Measurements from ENCODE around the gene DCAF4. TPM values are rescaled to one million over a fixed set of nuclear protein-coding genes. Genes with fewer than 3 reads are reported as not detected.
"Not testable (repeated sequence)": the region's sequence is repeated elsewhere in the genome, so short reads cannot be mapped to it uniquely, and the experiment has no call there.

The DCAF4 gene
- total RNA-seq, 1 experiment from 2014 or later, result 31.9 TPM

- H3K9me2 ChIP-seq (replicated peaks; ENCODE audit: insufficient read depth, low read length), result no peaks in the 10 kb centered on the region
- H3K27me3 ChIP-seq (ENCODE audit: low read length), result no peaks in the 10 kb centered on the region
- no peaks in the 10 kb centered on the region for H3K9me3 ChIP-seq (ENCODE audit: low read length)
- H3K4me3 ChIP-seq (ENCODE audit: low read length), result no peak overlapping the region
- 0 out of 2 replicates have a peak, but pooled peaks cover under 1% of the 10 kb centered on the region for H3K4me1 ChIP-seq (ENCODE audit: low read length)
- H3K36me3 ChIP-seq (ENCODE audit: insufficient read depth, low read length), result no peaks in the 10 kb centered on the region
- DNase-seq, result no peak
- H3K9ac ChIP-seq (ENCODE audit: low read length), result no peak overlapping the region
- H3K27ac ChIP-seq (ENCODE audit: low read length), result no peak overlapping the region
- H3K4me2 ChIP-seq (ENCODE audit: low read depth, low read length, poor library complexity, severe bottlenecking), result no peak overlapping the region
- H3K79me2 ChIP-seq (ENCODE audit: low read length), result peaks cover 12% of the 10 kb centered on the region; the same call in 1 of the 2 replicates
- no peak overlapping the region for H2AFZ ChIP-seq (ENCODE audit: low read length)
- H4K20me1 ChIP-seq (ENCODE audit: insufficient read depth, low read depth, low read length), result no peaks in the 10 kb centered on the region
Observed at GRCh38 chr14:72996916-72997315, 70.7 kb downstream of the DCAF4 start.

GRCh38 chr14:72998252-72998903 lies 72.1 kb downstream of the DCAF4 start:
- Histone ChIP-seq H3K9me3 (ENCODE audit: low read length) (no peaks in the 10 kb centered on the region), H3K36me3 (ENCODE audit: insufficient read depth, low read length) (no peaks in the 10 kb centered on the region), H3K9ac (ENCODE audit: low read length) (no peak overlapping the region), H3K4me3 (ENCODE audit: low read length) (no peak overlapping the region), H4K20me1 (ENCODE audit: insufficient read depth, low read depth, low read length) (no peaks in the 10 kb centered on the region), H3K9me2 (replicated peaks; ENCODE audit: insufficient read depth, low read length) (no peaks in the 10 kb centered on the region), H3K4me1 (ENCODE audit: low read length) (peaks cover 5% of the 10 kb centered on the region; the same call in 1 of the 2 replicates), H3K27me3 (ENCODE audit: low read length) (no peaks in the 10 kb centered on the region), H3K4me2 (ENCODE audit: low read depth, low read length, poor library complexity, severe bottlenecking) (no peak overlapping the region), H3K27ac (ENCODE audit: low read length) (no peak overlapping the region), H2AFZ (ENCODE audit: low read length) (no peak overlapping the region), H3K79me2 (ENCODE audit: low read length) (peaks cover 12% of the 10 kb centered on the region; the same call in 1 of the 2 replicates)
- no peak for DNase-seq

- no peaks in the 10 kb centered on the region for H3K9me3 ChIP-seq (ENCODE audit: low read length)
- no peaks in the 10 kb centered on the region for H3K27me3 ChIP-seq (ENCODE audit: low read length)
- peaks cover 5% of the 10 kb centered on the region; the same call in 1 of the 2 replicates for H3K4me1 ChIP-seq (ENCODE audit: low read length)
- H3K4me3 ChIP-seq (ENCODE audit: low read length), result no peak overlapping the region
- H3K9me2 ChIP-seq (replicated peaks; ENCODE audit: insufficient read depth, low read length), result no peaks in the 10 kb centered on the region
- H4K20me1 ChIP-seq (ENCODE audit: insufficient read depth, low read depth, low read length), result no peaks in the 10 kb centered on the region
- H3K36me3 ChIP-seq (ENCODE audit: insufficient read depth, low read length), result no peaks in the 10 kb centered on the region
- H2AFZ ChIP-seq (ENCODE audit: low read length), result no peak overlapping the region
- no peak overlapping the region for H3K4me2 ChIP-seq (ENCODE audit: low read depth, low read length, poor library complexity, severe bottlenecking)
- no peak overlapping the region for H3K9ac ChIP-seq (ENCODE audit: low read length)
- DNase-seq, result no peak
- H3K27ac ChIP-seq (ENCODE audit: low read length), result no peak overlapping the region
- H3K79me2 ChIP-seq (ENCODE audit: low read length), result peaks cover 16% of the 10 kb centered on the region; the same call in 1 of the 2 replicates
Observed at GRCh38 chr14:72999316-72999715, 73.1 kb downstream of the DCAF4 start.

GRCh38 chr14:73000073-73000472 lies 73.8 kb downstream of the DCAF4 start:
- Histone ChIP-seq H3K9me3 (ENCODE audit: low read length) (no peaks in the 10 kb centered on the region), H3K4me3 (ENCODE audit: low read length) (no peak overlapping the region), H3K36me3 (ENCODE audit: insufficient read depth, low read length) (no peaks in the 10 kb centered on the region), H3K9me2 (replicated peaks; ENCODE audit: insufficient read depth, low read length) (no peaks in the 10 kb centered on the region), H3K27me3 (ENCODE audit: low read length) (no peaks in the 10 kb centered on the region), H2AFZ (ENCODE audit: low read length) (no peak overlapping the region), H3K79me2 (ENCODE audit: low read length) (peaks cover 19% of the 10 kb centered on the region; the same call in 1 of the 2 replicates), H3K4me2 (ENCODE audit: low read depth, low read length, poor library complexity, severe bottlenecking) (no peak overlapping the region), H4K20me1 (ENCODE audit: insufficient read depth, low read depth, low read length) (no peaks in the 10 kb centered on the region), H3K27ac (ENCODE audit: low read length) (no peak overlapping the region), H3K9ac (ENCODE audit: low read length) (no peak overlapping the region), H3K4me1 (ENCODE audit: low read length) (peaks cover 5% of the 10 kb centered on the region; the same call in 1 of the 2 replicates)
- no peak for DNase-seq

GRCh38 chr14:73003681-73004080 lies 77.4 kb downstream of the DCAF4 start:
- no peak overlapping the region for H3K4me2 ChIP-seq (ENCODE audit: low read depth, low read length, poor library complexity, severe bottlenecking)
- H3K27ac ChIP-seq (ENCODE audit: low read length), result no peak overlapping the region
- H3K27me3 ChIP-seq (ENCODE audit: low read length), result no peaks in the 10 kb centered on the region
- H2AFZ ChIP-seq (ENCODE audit: low read length), result no peak overlapping the region
- no peak overlapping the region for H3K4me3 ChIP-seq (ENCODE audit: low read length)
- no peaks in the 10 kb centered on the region for H3K36me3 ChIP-seq (ENCODE audit: insufficient read depth, low read length)
- H3K4me1 ChIP-seq (ENCODE audit: low read length), result peaks cover 8% of the 10 kb centered on the region; the same call in 1 of the 2 replicates
- H4K20me1 ChIP-seq (ENCODE audit: insufficient read depth, low read depth, low read length), result no peaks in the 10 kb centered on the region
- no peaks in the 10 kb centered on the region for H3K9me2 ChIP-seq (replicated peaks; ENCODE audit: insufficient read depth, low read length)
- no peak overlapping the region for H3K9ac ChIP-seq (ENCODE audit: low read length)
- H3K9me3 ChIP-seq (ENCODE audit: low read length), result no peaks in the 10 kb centered on the region
- peaks cover 35% of the 10 kb centered on the region for H3K79me2 ChIP-seq (ENCODE audit: low read length)
- DNase-seq, result no peak

- not testable (repeated sequence) for H3K4me3 ChIP-seq (ENCODE audit: low read length); H4K20me1 ChIP-seq (ENCODE audit: insufficient read depth, low read depth, low read length)
Observed at GRCh38 chr14:73004641-73005040, 78.4 kb downstream of the DCAF4 start.

GRCh38 chr14:73007835-73008234 lies 81.6 kb downstream of the DCAF4 start:
- H3K9me2 ChIP-seq (replicated peaks; ENCODE audit: insufficient read depth, low read length), result no peaks in the 10 kb centered on the region
- H3K9ac ChIP-seq (ENCODE audit: low read length), result no peak overlapping the region
- 0 out of 2 replicates have a peak, but pooled peaks cover 3% of the 10 kb centered on the region for H3K4me1 ChIP-seq (ENCODE audit: low read length)
- no peaks in the 10 kb centered on the region for H3K9me3 ChIP-seq (ENCODE audit: low read length)
- H3K4me2 ChIP-seq (ENCODE audit: low read depth, low read length, poor library complexity, severe bottlenecking), result no peak overlapping the region
- peaks cover 2% of the 10 kb centered on the region; the same call in 1 of the 2 replicates for H3K36me3 ChIP-seq (ENCODE audit: insufficient read depth, low read length)
- H3K79me2 ChIP-seq (ENCODE audit: low read length), result peaks cover 35% of the 10 kb centered on the region
- no peak overlapping the region for H2AFZ ChIP-seq (ENCODE audit: low read length)
- H4K20me1 ChIP-seq (ENCODE audit: insufficient read depth, low read depth, low read length), result no peaks in the 10 kb centered on the region
- no peak for DNase-seq
- no peak overlapping the region for H3K4me3 ChIP-seq (ENCODE audit: low read length)
- no peak overlapping the region for H3K27ac ChIP-seq (ENCODE audit: low read length)
- no peaks in the 10 kb centered on the region for H3K27me3 ChIP-seq (ENCODE audit: low read length)

More at GRCh38 chr14:73004641-73005040, 78.4 kb downstream of the DCAF4 start:
- not testable (repeated sequence) for H2AFZ ChIP-seq (ENCODE audit: low read length); H3K9me3 ChIP-seq (ENCODE audit: low read length); DNase-seq; H3K27ac ChIP-seq (ENCODE audit: low read length); H3K4me2 ChIP-seq (ENCODE audit: low read depth, low read length, poor library complexity, severe bottlenecking); H3K9ac ChIP-seq (ENCODE audit: low read length); H3K4me1 ChIP-seq (ENCODE audit: low read length); H3K9me2 ChIP-seq (replicated peaks; ENCODE audit: insufficient read depth, low read length); H3K27me3 ChIP-seq (ENCODE audit: low read length); H3K36me3 ChIP-seq (ENCODE audit: insufficient read depth, low read length)
- H3K79me2 ChIP-seq (ENCODE audit: low read length), result peaks cover 36% of the 10 kb centered on the region

- Histone ChIP-seq H3K27me3 (ENCODE audit: low read length) (no peaks in the 10 kb centered on the region), H4K20me1 (ENCODE audit: insufficient read depth, low read depth, low read length) (no peaks in the 10 kb centered on the region)
- DNase-seq, result no peak
Observed at GRCh38 chr14:73008501-73008900, 82.2 kb downstream of the DCAF4 start.

More at GRCh38 chr14:73008501-73008900, 82.2 kb downstream of the DCAF4 start:
- no peak overlapping the region for H3K4me2 ChIP-seq (ENCODE audit: low read depth, low read length, poor library complexity, severe bottlenecking)
- no peak overlapping the region for H3K27ac ChIP-seq (ENCODE audit: low read length)
- no peak overlapping the region for H3K4me3 ChIP-seq (ENCODE audit: low read length)
- peaks cover 2% of the 10 kb centered on the region; the same call in 1 of the 2 replicates for H3K36me3 ChIP-seq (ENCODE audit: insufficient read depth, low read length)
- no peak overlapping the region for H2AFZ ChIP-seq (ENCODE audit: low read length)
- H3K4me1 ChIP-seq (ENCODE audit: low read length), result 0 out of 2 replicates have a peak, but pooled peaks cover 3% of the 10 kb centered on the region
- H3K9me3 ChIP-seq (ENCODE audit: low read length), result no peaks in the 10 kb centered on the region
- no peaks in the 10 kb centered on the region for H3K9me2 ChIP-seq (replicated peaks; ENCODE audit: insufficient read depth, low read length)
- no peak overlapping the region for H3K9ac ChIP-seq (ENCODE audit: low read length)
- H3K79me2 ChIP-seq (ENCODE audit: low read length), result peaks cover 37% of the 10 kb centered on the region
